Fibroblast of skin of abdomen (primary cell): Measurements from ENCODE around the gene RASA4B.
A peak's percentile ranks its signal among the peaks of the same experiment; 100 is the strongest.
"Not testable (repeated sequence)": the region's sequence is repeated elsewhere in the genome, so short reads cannot be mapped to it uniquely, and the experiment has no call there.

Experiments
- DNase-seq: peaks from one replicate; pipeline ENCODE4 v3.0.0-alpha.2; 2013

RASA4B gene

DNA sequence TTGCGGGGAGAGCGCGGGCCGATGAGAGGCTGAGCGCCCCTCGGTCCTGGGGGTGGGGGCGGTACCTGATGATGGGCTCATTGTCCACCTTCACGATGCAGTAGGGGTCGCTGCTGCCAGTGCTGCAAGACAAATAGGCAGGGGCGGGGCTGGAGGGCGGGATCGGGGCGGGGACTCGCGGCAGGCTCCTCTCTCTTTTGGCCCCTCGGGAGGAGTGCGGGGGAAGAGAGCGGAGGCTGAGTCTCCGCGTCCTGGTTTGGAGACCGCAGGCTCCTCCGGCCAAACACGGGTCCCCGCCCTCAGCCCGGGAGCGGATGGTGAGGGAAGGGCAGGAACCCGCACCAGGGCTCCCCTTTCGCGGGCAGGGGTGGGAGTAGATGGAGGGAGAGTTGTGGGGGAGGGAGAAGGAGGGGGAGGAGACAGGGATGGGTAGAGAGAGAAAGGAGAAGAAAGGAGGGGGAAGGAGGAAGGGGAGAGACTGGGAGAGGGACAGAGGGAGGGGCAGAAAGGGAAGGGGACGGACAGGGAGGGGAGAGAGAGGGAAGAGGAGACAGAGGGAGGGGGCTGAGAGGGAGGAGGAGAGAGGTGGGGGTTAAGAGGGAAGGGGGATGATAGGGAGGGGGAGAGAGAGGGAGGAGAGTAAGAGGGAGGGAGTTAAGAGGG lies 5.6 kb downstream of the RASA4B start:
- DNase-seq: not testable (repeated sequence)

DNA sequence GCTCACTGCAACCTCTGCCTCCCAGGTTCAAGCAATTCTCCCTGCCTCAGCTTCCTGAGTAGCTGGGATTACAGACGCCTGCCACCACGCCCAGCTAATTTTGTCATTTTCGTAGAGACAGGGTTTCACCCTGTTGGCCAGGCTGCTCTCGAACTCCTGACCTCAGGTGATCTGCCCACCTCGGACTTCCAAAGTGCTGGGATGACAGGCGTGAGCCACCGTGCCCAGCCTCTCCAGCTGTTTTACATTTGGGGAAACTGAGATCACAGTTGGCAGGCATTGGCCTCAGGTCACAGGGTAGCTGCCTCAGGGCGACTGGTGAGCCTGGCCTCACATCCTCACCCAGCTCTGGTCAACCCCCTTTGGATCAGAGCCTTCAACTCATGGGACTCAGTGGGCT lies 7.0 kb downstream of the RASA4B start:
- DNase-seq: not testable (repeated sequence)

DNA sequence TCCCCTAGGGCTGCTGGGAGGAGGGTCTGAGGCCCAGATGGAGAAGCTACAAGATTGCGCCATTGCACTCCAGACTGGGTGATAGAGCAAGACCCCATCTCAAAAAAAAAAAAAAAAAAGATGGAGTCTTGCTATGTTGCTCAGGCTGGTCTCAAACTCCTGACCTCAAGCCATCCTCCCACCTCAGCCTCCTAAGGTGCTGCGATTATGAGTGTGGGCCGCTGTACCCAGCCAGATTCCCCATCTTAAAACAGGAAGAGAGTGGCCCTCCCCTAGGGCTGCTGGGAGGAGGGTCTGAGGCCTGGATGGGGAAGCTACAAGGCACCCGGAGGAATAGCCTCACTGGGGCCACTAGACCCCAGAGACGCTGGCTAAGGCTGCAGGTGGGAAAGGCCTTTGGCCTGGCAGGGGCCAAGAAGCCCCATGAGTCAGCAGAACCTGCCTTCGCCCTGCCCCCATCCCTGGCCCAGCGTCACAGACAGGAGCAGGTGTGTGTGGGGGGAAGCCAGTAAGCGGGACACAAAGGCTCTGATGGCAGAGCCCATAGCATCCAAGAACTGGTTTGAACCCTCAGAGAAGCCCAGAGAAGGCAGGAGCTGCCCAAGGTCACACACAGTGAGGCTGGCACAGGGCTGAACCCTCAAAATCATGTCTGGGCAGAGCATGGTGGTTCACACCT lies 10.0 kb downstream of the RASA4B start:
- DNase-seq: not testable (repeated sequence)

DNA sequence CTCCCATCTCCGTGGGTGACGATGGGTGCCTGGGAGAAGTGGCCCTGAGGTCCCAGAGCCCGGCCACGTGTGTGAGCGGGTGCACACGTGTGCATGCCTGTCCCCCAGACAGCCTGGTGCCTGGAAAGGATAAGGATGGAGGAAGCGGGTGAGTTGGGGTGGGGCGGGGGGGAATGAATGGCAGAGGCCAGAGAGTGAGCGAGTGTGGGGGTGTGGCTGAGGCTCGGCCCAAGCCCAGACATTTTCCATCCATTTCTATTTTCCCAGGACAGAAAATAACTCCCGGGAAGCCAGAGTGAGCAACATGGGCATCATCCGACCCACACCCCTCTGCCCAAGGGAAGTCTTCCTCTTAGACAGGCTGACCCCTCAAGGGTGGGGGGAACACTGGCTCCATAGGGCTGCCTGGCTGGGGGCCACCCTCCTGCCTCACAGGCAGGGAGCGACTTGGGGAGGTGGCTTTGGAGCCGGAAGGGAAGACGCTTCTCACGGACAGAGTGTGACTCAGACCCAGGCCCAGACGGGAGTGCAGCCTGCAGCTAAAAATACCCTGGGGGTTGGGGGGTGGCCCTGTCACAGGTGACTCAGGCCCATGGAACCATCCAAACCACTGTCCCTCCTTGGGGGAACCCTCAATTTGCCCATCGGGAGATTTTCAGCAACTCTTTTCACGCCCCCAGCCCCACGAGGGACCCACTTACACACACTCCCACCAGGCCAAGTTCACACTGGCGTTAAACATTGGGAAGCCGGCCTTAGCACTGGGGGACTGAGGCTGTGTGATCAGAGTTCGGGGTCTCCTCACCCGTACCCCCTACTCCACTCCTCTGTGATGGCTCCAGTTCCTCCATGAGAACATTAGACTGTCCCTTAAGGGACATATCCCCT lies 12.0 kb downstream of the RASA4B start:
- DNase-seq: not testable (repeated sequence)

DNA sequence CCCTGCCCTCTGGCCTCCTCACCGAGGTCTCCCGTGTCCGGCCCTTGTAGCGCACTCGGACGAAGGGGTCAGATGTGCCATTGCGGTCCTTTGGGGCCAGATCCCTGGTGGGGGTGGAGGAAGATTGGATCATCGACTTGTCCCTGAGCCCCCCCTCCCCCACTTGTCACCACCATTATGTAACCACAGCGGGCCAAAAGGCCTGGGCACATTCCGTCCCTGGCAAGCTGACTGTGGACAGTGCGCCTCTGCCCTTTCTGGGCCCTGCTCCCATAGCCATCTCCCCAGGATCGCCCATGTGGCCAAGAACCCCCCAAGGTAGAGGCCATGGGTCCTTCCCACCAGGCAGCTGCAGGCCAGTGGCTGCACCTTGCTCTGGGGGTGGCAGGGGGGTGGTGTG lies 14.4 kb downstream of the RASA4B start:
- not testable (repeated sequence) for DNase-seq

DNA sequence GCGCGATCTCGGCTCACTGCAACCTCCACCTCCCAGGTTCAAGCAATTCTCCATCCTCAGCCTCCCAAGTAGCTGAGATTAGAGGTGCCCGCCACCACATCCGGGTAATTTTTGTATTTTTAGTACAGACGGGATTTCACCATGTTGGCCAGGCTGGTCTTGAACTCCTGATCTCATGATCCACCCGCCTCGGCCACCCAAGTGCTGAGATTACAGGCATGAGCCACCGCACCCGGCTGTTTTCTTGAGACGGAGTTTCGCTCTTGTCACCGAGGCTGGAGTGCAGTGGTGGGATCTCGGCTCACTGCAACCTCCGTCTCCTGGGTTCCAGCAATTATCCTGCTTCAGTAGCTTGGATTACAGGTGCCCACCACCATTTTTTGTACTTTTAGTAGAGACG lies 19.3 kb downstream of the RASA4B start:
- DNase-seq: not testable (repeated sequence)

DNA sequence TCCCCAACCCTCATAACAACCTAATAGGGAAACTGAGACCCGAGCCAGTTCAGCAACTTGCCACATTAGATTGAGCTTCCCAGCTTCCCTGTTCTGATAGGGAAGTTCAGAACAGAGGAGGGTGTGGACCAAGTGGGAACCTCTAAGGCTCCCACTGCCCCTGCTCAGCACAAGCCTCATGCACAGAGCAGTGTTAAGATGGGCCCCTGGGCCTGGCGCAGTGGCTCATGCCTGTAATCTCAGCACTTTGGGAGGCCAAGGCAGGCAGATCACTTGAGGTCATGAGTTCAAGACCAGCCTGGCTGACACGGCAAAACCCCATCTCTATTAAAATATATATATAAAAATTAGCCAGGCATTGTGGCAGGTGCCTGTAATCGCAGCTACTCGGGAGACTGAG lies 20.3 kb downstream of the RASA4B start:
- DNase-seq: not testable (repeated sequence)

DNA sequence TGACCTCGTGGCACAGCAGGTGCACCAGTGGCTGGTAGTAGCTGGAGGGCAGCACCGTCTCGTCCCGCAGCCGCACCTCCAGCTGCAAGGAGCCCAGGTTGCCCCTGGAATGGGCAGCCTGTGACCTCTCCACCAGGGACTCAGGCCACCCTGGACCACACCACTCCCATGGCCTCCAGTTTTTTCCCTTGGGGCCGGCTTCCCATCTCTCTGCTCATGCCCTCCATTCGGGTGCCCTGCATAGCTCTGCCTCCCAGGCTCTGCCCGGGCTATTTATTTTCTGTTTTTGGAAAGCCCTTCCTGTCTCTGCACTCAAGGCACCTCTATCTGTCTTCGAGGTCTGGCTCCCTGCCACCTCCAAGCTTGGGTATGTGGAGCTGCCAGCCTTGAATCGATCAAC lies 20.7 kb downstream of the RASA4B start:
- DNase-seq: not testable (repeated sequence)

DNA sequence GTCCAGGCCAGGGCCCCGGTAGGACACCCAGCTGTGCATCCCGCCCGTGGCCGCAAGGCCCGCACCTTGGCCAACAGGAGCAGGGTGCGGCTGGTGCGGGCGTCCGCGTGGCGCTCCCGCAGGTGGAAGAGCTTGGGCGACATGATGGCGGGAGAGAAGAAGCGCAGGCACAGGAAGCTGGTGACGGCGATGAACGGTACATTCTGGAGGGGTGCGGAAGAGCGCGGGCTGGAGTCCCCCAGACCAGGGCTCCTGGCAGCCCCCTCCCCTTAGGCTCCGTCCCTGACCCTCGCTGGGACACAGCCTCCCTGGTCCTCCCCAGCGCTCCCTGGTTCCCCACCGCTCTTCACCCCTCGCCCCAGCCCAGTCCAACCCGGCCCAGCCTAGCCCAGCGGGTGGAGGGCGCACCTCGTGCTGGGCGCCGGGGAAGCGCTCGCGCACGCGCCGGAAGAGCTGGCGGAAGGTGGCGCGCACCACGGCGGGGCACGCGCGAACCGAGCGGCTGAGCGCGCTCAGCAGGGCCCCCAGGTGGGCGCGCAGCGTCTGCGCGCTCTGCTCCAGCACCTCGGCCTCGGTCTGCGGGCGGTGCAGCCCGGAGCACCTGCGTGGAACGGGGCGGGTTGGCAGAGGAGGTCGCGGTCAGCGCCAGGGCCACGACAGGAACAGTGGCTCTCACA lies 23.0 kb downstream of the RASA4B start:
- not testable (repeated sequence) for DNase-seq

DNA sequence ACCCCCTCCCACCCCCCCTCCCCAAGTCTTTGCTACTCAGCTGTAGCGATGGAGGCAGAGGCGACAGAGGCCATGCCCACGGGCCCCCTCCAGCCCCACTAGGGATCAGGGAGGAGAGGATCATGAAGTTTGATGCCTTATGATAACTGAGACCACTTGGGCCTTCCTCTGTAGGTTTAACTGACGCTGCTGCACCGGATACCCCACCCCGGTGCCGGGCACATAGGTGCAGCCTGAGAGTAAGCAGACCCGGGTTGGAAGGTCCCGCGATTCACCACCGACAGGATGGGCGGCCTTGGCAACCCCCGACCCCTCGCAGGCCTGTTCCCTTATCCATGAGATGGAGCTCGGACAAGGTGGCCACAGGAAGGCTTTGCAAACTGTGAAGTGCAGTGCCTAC lies 23.6 kb downstream of the RASA4B start:
- DNase-seq: not testable (repeated sequence)

DNA sequence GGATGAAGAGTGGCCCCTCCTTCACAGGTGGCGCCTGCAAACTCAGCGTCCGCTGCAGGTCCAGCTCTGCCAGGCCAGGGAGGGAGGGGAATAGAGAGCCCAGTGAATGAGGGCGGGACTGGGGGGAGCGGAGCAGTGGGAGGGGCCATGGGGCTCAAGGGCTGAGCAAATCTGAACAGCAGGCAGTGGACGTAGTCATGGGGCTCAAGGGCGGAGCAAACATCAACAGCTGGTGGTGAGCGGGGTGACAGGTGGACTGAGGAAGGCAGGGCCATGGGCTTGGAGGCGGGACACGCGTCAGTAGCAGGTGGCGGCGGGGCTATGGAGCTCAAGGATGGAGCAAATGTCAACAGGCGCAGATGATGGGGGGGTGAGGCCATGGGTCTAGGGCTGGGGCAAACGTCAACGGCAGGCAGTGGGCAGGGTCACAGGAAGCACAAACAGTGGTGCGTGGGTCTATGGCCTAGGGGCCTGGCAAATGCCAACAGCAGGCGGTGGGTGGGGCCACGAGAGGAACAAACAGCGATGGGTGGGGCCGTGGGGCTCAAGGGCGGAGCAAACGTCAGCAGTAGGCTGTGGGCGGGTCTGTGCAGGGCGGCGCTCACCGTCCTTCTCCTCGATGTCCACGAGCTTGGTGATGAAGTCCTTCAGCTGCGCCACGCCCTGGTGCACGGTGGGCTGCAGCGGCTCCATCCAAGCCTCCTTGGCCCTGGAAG lies 24.2 kb downstream of the RASA4B start:
- not testable (repeated sequence) for DNase-seq

DNA sequence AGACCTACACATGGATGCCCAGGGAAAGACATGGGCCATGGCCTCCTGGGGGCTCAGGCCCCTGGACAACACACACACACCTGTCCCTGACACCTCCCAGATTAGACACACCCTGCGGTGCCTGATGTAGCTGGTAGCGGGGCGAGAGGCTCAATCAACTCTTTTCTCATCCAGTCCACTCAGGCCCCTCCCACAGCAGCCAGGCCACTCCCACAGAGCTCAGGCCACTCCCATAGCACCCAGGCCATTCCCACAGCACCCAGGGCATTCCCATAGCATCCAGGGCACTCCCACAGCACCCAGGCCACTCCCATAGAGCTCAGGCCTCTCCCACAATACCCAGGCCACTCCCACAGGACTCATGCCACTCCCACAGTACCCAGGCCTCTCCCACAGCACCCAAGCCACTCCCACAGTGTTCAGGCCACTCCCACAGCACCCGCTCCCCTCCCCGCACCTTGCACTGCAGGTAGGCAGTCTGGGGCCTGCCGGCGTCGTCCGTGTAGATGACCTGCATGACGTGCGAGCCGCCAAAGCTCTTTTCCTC lies 27.0 kb downstream of the RASA4B start:
- not testable (repeated sequence) for DNase-seq

DNA sequence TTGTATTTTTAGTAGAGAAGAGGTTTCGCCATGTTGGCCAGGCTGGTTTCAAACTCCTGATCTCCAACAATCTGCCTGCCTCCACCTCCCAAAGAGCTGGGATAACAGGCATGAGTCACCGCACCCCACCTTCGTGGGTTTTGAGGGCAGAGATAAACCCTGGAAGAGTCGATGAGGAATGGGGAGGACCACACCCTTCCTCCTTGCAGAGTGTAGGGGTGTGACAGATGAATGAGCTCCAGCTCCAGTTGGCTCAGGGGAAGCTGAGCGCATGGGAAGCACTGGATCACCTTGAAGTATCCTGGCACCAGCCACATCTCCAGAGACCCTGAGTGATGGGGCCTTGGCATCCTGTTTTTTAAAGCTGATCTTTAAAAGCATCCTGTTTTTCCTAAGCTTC lies 33.3 kb downstream of the RASA4B start:
- DNase-seq: not testable (repeated sequence)

DNA sequence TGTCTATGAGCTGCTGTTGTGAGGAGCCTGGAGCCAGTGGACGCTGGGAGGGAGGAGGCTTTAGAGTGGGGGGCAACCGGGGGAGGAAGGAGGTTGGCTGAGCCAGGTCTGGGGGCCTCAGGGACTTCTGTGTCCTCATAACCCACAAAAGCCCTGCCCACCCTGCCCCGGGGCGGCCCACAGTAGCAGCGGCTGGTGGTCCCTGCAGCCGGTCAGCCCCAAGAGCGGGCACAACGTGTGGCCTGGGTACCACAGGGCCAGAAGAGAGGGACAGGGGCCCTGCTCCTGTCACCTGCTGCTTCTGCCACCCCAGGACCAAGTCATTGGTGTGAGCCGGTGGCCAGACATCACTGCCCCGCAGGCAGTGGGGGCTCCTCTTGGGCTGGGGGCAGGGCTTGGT lies 35.6 kb downstream of the RASA4B start:
- not testable (repeated sequence) for DNase-seq

DNA sequence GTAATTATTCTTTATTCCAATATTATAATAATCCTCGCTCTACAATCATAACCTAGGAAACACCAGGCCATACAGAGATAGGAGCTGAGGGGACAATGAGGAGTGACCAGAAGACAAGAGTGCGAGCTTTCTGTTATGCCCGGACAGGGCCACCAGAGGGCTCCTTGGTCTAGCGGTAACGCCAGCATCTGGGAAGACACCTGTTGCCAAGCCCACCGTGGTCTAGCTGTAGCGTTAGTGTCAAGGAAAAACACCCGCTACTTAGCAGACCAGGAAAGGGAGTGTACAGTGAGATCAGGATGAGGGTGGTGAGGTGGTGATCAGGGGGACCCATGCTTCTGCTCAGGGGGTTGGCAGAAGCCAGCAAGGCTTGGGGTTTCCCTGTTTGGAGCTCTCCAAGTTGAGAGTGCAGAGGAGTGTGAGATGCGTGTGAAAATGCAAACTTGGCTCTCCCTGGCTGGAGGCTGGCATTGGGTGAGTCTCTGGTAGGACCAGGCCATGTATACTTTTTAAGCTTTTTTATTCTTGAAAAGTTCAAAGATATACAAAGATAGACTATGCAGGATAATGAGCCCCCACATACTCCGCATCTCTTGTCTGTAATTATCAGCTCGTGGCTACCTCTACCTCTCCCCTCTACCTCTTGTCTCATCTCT lies 37.5 kb downstream of the RASA4B start:
- not testable (repeated sequence) for DNase-seq

DNA sequence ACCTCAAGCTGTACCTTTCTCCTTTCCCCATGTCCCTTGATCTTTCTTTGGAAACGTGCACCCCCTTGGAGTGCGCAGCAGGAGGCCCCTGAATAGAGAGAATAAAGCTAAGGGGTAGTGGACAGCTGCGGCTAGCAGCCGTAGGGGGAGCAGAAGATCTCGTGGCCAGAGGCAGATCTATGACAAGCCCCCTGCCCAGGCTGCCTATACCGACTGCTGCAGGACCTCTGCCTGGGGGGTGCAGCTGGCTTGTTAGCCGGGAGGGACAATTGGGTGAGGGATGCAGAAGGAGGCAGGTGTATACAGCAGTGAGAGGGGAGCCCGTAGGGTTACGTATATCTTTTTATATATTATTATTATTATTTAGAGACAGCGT lies 38.4 kb downstream of the RASA4B start:
- DNase-seq: not testable (repeated sequence)

DNA sequence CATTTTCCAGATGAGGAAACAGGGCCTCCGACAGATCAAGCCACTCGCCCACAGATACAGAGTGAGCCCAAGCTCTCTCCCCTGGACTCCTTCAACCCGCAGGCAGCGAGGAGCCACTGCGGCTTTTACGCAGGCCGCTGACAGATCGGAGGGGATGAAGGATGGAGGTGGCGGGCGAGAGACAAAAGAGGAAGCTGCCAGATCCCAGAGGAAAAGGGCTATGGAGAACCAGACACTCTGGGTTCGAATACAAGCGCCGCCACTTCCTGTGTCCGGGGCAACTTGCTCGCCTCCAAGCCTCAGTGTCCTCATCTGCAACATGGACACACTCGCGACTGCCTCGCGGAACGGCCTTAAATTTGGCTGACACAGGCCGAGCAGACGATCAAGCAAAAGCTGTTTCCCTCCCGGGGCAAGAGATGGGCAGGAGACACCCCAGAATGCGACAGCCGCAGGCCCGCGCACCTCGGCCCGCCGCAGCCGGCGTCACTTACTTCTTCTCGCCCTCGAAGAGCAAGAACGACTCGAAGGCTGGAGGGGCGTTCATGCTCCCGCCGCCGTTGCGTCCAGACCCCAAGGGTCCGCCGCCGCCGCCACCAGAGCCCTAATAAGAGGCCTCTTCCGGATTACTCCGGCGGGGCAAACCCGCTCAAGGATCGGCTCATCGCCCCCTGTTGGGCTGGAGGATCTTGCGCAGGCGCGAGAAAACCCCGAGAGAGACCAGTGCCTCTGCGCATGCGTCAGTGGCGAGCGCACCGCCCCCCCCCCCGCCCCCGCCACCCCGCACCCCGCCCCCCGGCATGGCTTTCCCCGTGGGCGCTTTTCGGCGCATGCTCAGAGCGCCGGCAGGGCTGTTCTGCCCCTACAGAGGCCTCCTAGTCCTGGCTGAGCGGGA lies 39.0 kb downstream of the RASA4B start, which contains the start of gene POLR2J:
Gene POLR2J (minus strand): TSS at position 609 of the 895 bp plus-strand sequence. CDS start 62 bp downstream, at position 547.
- DNase-seq: peak; percentile 73

DNA sequence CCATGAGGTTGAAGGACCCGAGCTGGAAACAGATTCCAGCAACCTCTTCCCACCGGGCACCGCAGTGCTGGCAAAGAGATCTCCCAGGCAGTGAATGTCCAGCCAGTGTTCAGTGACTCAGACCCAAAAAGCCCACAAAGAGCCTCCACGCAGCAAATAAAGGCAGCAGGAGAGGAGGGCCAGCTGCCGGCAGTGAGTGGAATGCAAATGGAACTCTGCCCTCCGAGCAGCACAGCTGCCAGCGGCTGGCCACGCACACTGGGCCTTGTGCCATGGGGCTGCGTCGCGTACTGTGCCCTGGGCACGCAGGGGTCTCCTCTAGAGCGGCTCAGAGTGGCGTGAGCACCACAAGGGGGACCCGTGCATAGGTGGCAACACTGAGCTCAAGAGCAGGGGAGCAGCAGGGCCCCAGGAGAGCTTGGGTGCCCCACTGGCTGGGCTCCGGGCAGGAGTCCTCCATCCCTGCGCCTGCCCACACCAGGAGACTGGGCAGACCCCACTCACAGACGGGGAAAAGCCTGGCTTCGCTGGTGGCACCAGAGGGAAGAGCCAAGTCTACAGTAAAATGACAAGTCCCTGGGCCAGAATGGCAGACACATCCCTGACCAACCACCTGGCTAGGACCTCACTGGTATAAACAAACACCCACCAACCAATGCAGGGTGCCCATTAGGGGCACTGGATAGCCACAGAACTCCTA lies 42.7 kb downstream of the RASA4B start:
- DNase-seq: not testable (repeated sequence)

DNA sequence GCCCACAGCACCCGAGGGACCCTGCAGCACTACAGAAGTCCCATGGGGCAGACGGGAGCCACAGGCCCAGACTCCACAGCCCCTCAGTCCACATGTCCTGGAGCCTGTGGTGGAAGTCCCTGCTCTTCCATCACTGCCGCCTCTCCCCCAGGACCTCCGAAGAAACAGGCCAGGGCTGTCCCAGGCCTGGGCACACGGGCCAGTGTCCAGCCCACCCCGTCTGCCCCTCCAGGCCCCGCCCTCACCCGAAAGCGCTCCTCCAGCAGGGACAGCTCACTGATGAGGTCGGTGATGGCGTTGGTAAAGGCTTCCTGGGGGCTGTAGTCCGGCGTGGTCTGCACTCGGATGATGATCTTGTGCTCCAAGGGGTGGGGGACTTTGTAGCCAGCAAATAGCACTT lies 43.5 kb downstream of the RASA4B start:
- DNase-seq: not testable (repeated sequence)
